Astrocyte of the cerebellum (primary cell): ENCODE measurements around the gene TRMT1L.

Experiments
- DNase-seq: peaks from one replicate; pipeline ENCODE4 v3.0.0-alpha.2; 2011; ENCODE audit warnings: low read depth
- H3K4me3 ChIP-seq: 2 replicates; pipeline ENCODE4 v1.5.1; 2011; ENCODE audit warnings: mild to moderate bottlenecking, low read depth, low read length, moderate library complexity
- CTCF ChIP-seq: IDR thresholded peaks from 2 replicates; pipeline ENCODE4 v1.5.1; 2012; ENCODE audit warnings: low read length, low read depth, moderate library complexity, mild to moderate bottlenecking; ENCODE audit errors: missing control alignments
- in situ Hi-C: cut with HindIII; loops from 2 replicates; pipeline ENCODE4 v1.10.0; 2017; ENCODE audit warnings: low sequenced_read_pairs

TRMT1L gene

GRCh38 chr1:185069202-185069772 lies 87.5 kb downstream of the TRMT1L start:
- TF ChIP-seq CTCF = no peak
- no peak overlapping the region for H3K4me3 ChIP-seq
- in situ Hi-C loops = no loop called here
- DNase-seq = no peak

GRCh38 chr1:185068341-185068740 lies 88.4 kb downstream of the TRMT1L start:
- no peak for DNase-seq
- TF ChIP-seq CTCF = no peak
- in situ Hi-C loops = no loop called here
- no peak overlapping the region for H3K4me3 ChIP-seq
